Keratinocyte (primary cell): ENCODE results near the gene PLAU. TPM values are rescaled to one million over a fixed set of nuclear protein-coding genes. Genes with fewer than 3 reads are reported as not detected.
"Not testable (repeated sequence)": the region's sequence is repeated elsewhere in the genome, so short reads cannot be mapped to it uniquely, and the experiment has no call there.

Experiments
- DNase-seq: peaks from one replicate; pipeline ENCODE4 v3.0.0-alpha.2; 2011; ENCODE audit warnings: low read depth, missing footprints, low spot score
- FAIRE-seq: peaks from 2 replicates; lab custom pipeline; 2011; peaks lifted over from hg19 to GRCh38; lab: Jason Lieb, UNC
- H2AFZ ChIP-seq: 2 replicates; pipeline ENCODE4 v1.6.0; 2012; ENCODE audit warnings: low read length, control low read depth, inconsistent platforms; ENCODE audit not compliant: control insufficient read depth
- H3K27ac ChIP-seq: 2 replicates; pipeline ENCODE4 v1.5.1; 2011; ENCODE audit warnings: low read length; ENCODE audit not compliant: control insufficient read depth, insufficient read depth
- H3K27me3 ChIP-seq: 3 replicates; pipeline ENCODE4 v1.6.0; 2011; ENCODE audit warnings: low read length; ENCODE audit not compliant: control insufficient read depth, insufficient read depth; ENCODE audit errors: extremely low read depth
- H3K36me3 ChIP-seq, 2 experiments: 2 replicates in 1 of 2; 3 replicates in 1 of 2; pipeline ENCODE4 v1.5.1; 2011; ENCODE audit warnings: low read length in 2 of 2, mild to moderate bottlenecking in 1 of 2; ENCODE audit not compliant: control insufficient read depth in 2 of 2, insufficient read depth in 2 of 2; ENCODE audit errors: extremely low read depth in 1 of 2
- H3K4me1 ChIP-seq: 3 replicates; pipeline ENCODE4 v1.5.1; 2011; ENCODE audit warnings: low read length; ENCODE audit not compliant: control insufficient read depth, insufficient read depth; ENCODE audit errors: extremely low read depth
- H3K4me2 ChIP-seq: 3 replicates; pipeline ENCODE4 v1.6.0; 2011; ENCODE audit warnings: low read depth, low read length; ENCODE audit not compliant: control insufficient read depth, insufficient read depth; ENCODE audit errors: extremely low read depth
- H3K4me3 ChIP-seq, 3 experiments: fragments of 200-600 bp in 1 of 3; sonication (generic) in 1 of 3; 2 replicates in 2 of 3; 3 replicates in 1 of 3; pipeline ENCODE4 v1.5.1; 2011 to 2016; ENCODE audit warnings: low read length in 3 of 3, mild to moderate bottlenecking in 3 of 3, control low read depth in 2 of 3, inconsistent platforms in 1 of 3, low read depth in 1 of 3, mixed read lengths in 1 of 3, mixed run types in 1 of 3, moderate library complexity in 1 of 3; ENCODE audit not compliant: control insufficient read depth in 2 of 3, insufficient read depth in 2 of 3; ENCODE audit errors: extremely low read depth in 1 of 3
- H3K79me2 ChIP-seq: 2 replicates; pipeline ENCODE4 v1.6.0; 2012; ENCODE audit warnings: low read length; ENCODE audit not compliant: control insufficient read depth, insufficient read depth
- H3K9ac ChIP-seq: 3 replicates; pipeline ENCODE4 v1.6.0; 2011; ENCODE audit warnings: low read length; ENCODE audit not compliant: control insufficient read depth, insufficient read depth; ENCODE audit errors: extremely low read depth
- H3K9me1 ChIP-seq: 3 replicates; pipeline ENCODE4 v1.6.0; 2011; ENCODE audit warnings: low read length; ENCODE audit not compliant: control insufficient read depth, insufficient read depth; ENCODE audit errors: extremely low read depth
- H3K9me3 ChIP-seq: 2 replicates; pipeline ENCODE4 v1.5.1; 2012; ENCODE audit warnings: low read depth, low read length; ENCODE audit not compliant: control insufficient read depth
- H4K20me1 ChIP-seq: 3 replicates; pipeline ENCODE4 v1.6.0; 2011; ENCODE audit warnings: low read length; ENCODE audit not compliant: control insufficient read depth, insufficient read depth; ENCODE audit errors: extremely low read depth
- EZH2 ChIP-seq: IDR thresholded peaks from one replicate; pipeline ENCODE4 v1.6.1; 2012; ENCODE audit warnings: inconsistent platforms, mild to moderate bottlenecking, low read length, moderate library complexity
- dilution Hi-C: fragments of 300-500 bp; cut with MboI; formaldehyde crosslinking; loops from one replicate; pipeline ENCODE4 v1.7.0; 2020; ENCODE audit warnings: low sequenced_read_pairs; ENCODE audit not compliant: extremely low pct_ligation_motif_present
- polyA plus RNA-seq, 5 experiments: library from polyadenylated mRNA; depleted of rRNA in 3 of 5; stranded (reverse) in 3 of 5; stranded (forward) in 1 of 5; unstranded in 1 of 5; fragments of >200 nt; gene quantifications; 1 replicate in 1 of 5; 2 replicates in 3 of 5; 3 replicates in 1 of 5; pipeline versions ENCODE4 v1.2.1 to v1.2.3, GENCODE V29; 2011 to 2012; ENCODE audit warnings: missing spikeins in 2 of 5, low read depth in 1 of 5, low replicate concordance in 1 of 5
- TF ChIP-seq, protein P1 (sequence below), 3 experiments: IDR thresholded peaks in 1 of 3; conservative IDR thresholded peaks in 1 of 3; optimal IDR thresholded peaks in 1 of 3; 2 replicates in 2 of 3; 3 replicates in 1 of 3; pipeline versions ENCODE3 to v1.5.1; 2011; ENCODE audit warnings: low read length in 3 of 3, mild to moderate bottlenecking in 3 of 3, moderate library complexity in 2 of 3, control low read depth in 1 of 3, inconsistent platforms in 1 of 3; ENCODE audit not compliant: insufficient read depth in 2 of 3; ENCODE audit errors: extremely low read depth in 1 of 3

PLAU gene
- polyA plus RNA-seq, 1 donor (not counting 4 experiments of a cell fraction or from before 2014, with no cell fraction given) = 262 TPM

GRCh38 chr10:73916761-73917470 lies 6.0 kb downstream of the PLAU start:
- Histone ChIP-seq H3K27ac (peak overlapping the region; percentile 49), H3K4me3 (no peak overlapping the region), H2AFZ (no peak overlapping the region), H3K36me3 (peaks cover 32 to 49% of the 10 kb centered on the region in 2 experiments), H3K27me3 (no peaks in the 10 kb centered on the region), H3K9me3 (no peaks in the 10 kb centered on the region), H4K20me1 (peaks cover 21% of the 10 kb centered on the region), H3K9me1 (no peaks in the 10 kb centered on the region), H3K9ac (no peak overlapping the region), H3K4me2 (peak overlapping the region; percentile 27), H3K4me1 (peaks cover 49% of the 10 kb centered on the region), H3K79me2 (peaks cover 37% of the 10 kb centered on the region)
- FAIRE-seq = no peak
- no peak for DNase-seq
- dilution Hi-C loops = no loop called here
- TF ChIP-seq, protein P1, sequence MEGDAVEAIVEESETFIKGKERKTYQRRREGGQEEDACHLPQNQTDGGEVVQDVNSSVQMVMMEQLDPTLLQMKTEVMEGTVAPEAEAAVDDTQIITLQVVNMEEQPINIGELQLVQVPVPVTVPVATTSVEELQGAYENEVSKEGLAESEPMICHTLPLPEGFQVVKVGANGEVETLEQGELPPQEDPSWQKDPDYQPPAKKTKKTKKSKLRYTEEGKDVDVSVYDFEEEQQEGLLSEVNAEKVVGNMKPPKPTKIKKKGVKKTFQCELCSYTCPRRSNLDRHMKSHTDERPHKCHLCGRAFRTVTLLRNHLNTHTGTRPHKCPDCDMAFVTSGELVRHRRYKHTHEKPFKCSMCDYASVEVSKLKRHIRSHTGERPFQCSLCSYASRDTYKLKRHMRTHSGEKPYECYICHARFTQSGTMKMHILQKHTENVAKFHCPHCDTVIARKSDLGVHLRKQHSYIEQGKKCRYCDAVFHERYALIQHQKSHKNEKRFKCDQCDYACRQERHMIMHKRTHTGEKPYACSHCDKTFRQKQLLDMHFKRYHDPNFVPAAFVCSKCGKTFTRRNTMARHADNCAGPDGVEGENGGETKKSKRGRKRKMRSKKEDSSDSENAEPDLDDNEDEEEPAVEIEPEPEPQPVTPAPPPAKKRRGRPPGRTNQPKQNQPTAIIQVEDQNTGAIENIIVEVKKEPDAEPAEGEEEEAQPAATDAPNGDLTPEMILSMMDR (optimal IDR thresholded peaks at IDR 0.05 in 1 of 3, IDR thresholded peaks at IDR 0.05 in 1 of 3, conservative IDR thresholded peaks at IDR 0.05 in 1 of 3; ENCODE audit: extremely low read depth in 1 of 3, insufficient read depth in 2 of 3, low read length in 3 of 3) = no peak
- no peak for TF ChIP-seq EZH2

GRCh38 chr10:73917566-73918305 lies 6.8 kb downstream of the PLAU start:
- H3K27me3 ChIP-seq = no peaks in the 10 kb centered on the region
- DNase-seq (no peak), FAIRE-seq (no peak)
- H3K4me3 ChIP-seq = no peak overlapping the region
- no peak overlapping the region for H2AFZ ChIP-seq
- peaks cover 21% of the 10 kb centered on the region for H4K20me1 ChIP-seq
- peak overlapping the region; percentile 39 for H3K27ac ChIP-seq
- H3K36me3 ChIP-seq = peaks cover 28 to 42% of the 10 kb centered on the region in 2 experiments
- H3K4me2 ChIP-seq = no peak overlapping the region
- H3K9me1 ChIP-seq = no peaks in the 10 kb centered on the region
- no peak overlapping the region for H3K9ac ChIP-seq
- peaks cover 28% of the 10 kb centered on the region for H3K79me2 ChIP-seq
- H3K4me1 ChIP-seq = peaks cover 44% of the 10 kb centered on the region
- no peaks in the 10 kb centered on the region for H3K9me3 ChIP-seq
- dilution Hi-C loops = no loop called here
- TF ChIP-seq, protein P1 (optimal IDR thresholded peaks at IDR 0.05 in 1 of 3, IDR thresholded peaks at IDR 0.05 in 1 of 3, conservative IDR thresholded peaks at IDR 0.05 in 1 of 3; ENCODE audit: extremely low read depth in 1 of 3, insufficient read depth in 2 of 3, low read length in 3 of 3) = no peak
- TF ChIP-seq EZH2 = no peak

GRCh38 chr10:73919481-73919880 lies 8.5 kb downstream of the PLAU start:
- peaks cover 15 to 25% of the 10 kb centered on the region in 2 experiments for H3K36me3 ChIP-seq
- H3K9ac ChIP-seq = peak overlapping the region; percentile 60
- H3K9me3 ChIP-seq, FAIRE-seq, DNase-seq, H3K9me1 ChIP-seq, H3K4me3 ChIP-seq, dilution Hi-C loops, H3K27me3 ChIP-seq, H2AFZ ChIP-seq: not testable (repeated sequence)
- H3K4me2 ChIP-seq = peak overlapping the region; percentile 43
- peaks cover 12% of the 10 kb centered on the region for H4K20me1 ChIP-seq
- peaks cover 31% of the 10 kb centered on the region for H3K4me1 ChIP-seq
- H3K79me2 ChIP-seq = peaks cover 11% of the 10 kb centered on the region
- peak overlapping the region; percentile 83 for H3K27ac ChIP-seq
